ENCODE measurements around the gene KNSTRN. TPM values are rescaled to one million over a fixed set of nuclear protein-coding genes. Genes with fewer than 3 reads are reported as not detected.

KNSTRN gene
- polyA plus RNA-seq, 2 of the 4 experiments (the other 2 are of a cell fraction), result 48.0 to 50.3 TPM

GRCh38 chr15:40343512-40343911, 39.0 kb upstream of the KNSTRN start:
- 67% methylated on average over 10 of the region's 10 CpGs for WGBS (ENCODE audit: missing lambda C conversion rate)
- ChIA-PET POLR2A (no interaction called here), CTCF (interaction anchor here (0.7 to 10.2 kb wide), 21 partner anchors 9 to 129 kb away, joined by 3 to 135 read pairs (median 7); partner anchors contain the start of genes DISP2, INAFM2, KNSTRN and PLCB2)
- H3K4me2 ChIP-seq, result no peak overlapping the region
- ATAC-seq, result no peak
- no peaks in the 10 kb centered on the region for H3K9me3 ChIP-seq
- H3K27ac ChIP-seq, result peak overlapping the region in 1 of 2 experiments; percentile 71; a peak in 4 of 6 replicates
- peaks cover 56% of the 10 kb centered on the region for H3K4me1 ChIP-seq
- FAIRE-seq, result no peak
- no peak for TF ChIP-seq HEYL (CRISPR knock-in tag; IDR thresholded peaks at IDR 0.05)
- no peak for TF ChIP-seq TFCP2L1 (CRISPR knock-in tag; IDR thresholded peaks at IDR 0.05)
- peak; percentile 82 for TF ChIP-seq RFX5 (IDR thresholded peaks at IDR 0.05)
- no peak for DNase-seq (ENCODE audit: low read depth in 1 of 2, low spot score in 1 of 2)
- H3K4me3 ChIP-seq, result no peak overlapping the region

GRCh38 chr15:40344217-40344616, 38.3 kb upstream of the KNSTRN start:
- ChIA-PET CTCF (interaction anchor here (0.6 to 10.2 kb wide), 42 partner anchors 8 to 236 kb away, joined by 3 to 135 read pairs (median 6); partner anchors contain the start of genes BMF, DISP2, INAFM2 and KNSTRN), POLR2A (no interaction called here)
- no peak for ATAC-seq
- no peak for FAIRE-seq
- H3K27ac ChIP-seq, result peak overlapping the region in 1 of 2 experiments; percentile 71; a peak in 3 of 6 replicates
- H3K9me3 ChIP-seq, result no peaks in the 10 kb centered on the region
- H3K4me1 ChIP-seq, result peaks cover 49% of the 10 kb centered on the region
- WGBS (ENCODE audit: missing lambda C conversion rate), result 43% methylated on average over 5 of the region's 6 CpGs
- H3K4me2 ChIP-seq, result no peak overlapping the region
- DNase-seq (ENCODE audit: low read depth in 1 of 2, low spot score in 1 of 2), result no peak
- no peak overlapping the region for H3K4me3 ChIP-seq
- TF ChIP-seq RAD21 (conservative IDR thresholded peaks at IDR 0.05 in 1 of 2, IDR thresholded peaks at IDR 0.05 in 1 of 2) (no peak), POLR2A (IDR thresholded peaks at IDR 0.05; ENCODE audit: low read length) (no peak), MYC (IDR thresholded peaks at IDR 0.05; ENCODE audit: borderline replicate concordance, low read length) (no peak), NR3C1 (IDR thresholded peaks at IDR 0.05) (no peak), RCOR1 (IDR thresholded peaks at IDR 0.05; ENCODE audit: low read depth, low read length) (no peak), BHLHE40 (IDR thresholded peaks at IDR 0.05; ENCODE audit: low read depth, low read length) (no peak), JUN (IDR thresholded peaks at IDR 0.05) (no peak), FOSL2 (IDR thresholded peaks at IDR 0.05) (no peak), FOSL2 (CRISPR knock-in tag; IDR thresholded peaks at IDR 0.05) (no peak), NPAS2 (CRISPR knock-in tag; IDR thresholded peaks at IDR 0.05; ENCODE audit: borderline replicate concordance) (no peak), RARB (CRISPR knock-in tag; IDR thresholded peaks at IDR 0.05) (no peak), ZC3H11A (IDR thresholded peaks at IDR 0.05) (no peak), HEYL (CRISPR knock-in tag; IDR thresholded peaks at IDR 0.05) (no peak), RNF2 (IDR thresholded peaks at IDR 0.05; ENCODE audit: borderline replicate concordance, low read depth) (no peak), HDAC2 (IDR thresholded peaks at IDR 0.05) (no peak)
- TF ChIP-seq, protein P1, sequence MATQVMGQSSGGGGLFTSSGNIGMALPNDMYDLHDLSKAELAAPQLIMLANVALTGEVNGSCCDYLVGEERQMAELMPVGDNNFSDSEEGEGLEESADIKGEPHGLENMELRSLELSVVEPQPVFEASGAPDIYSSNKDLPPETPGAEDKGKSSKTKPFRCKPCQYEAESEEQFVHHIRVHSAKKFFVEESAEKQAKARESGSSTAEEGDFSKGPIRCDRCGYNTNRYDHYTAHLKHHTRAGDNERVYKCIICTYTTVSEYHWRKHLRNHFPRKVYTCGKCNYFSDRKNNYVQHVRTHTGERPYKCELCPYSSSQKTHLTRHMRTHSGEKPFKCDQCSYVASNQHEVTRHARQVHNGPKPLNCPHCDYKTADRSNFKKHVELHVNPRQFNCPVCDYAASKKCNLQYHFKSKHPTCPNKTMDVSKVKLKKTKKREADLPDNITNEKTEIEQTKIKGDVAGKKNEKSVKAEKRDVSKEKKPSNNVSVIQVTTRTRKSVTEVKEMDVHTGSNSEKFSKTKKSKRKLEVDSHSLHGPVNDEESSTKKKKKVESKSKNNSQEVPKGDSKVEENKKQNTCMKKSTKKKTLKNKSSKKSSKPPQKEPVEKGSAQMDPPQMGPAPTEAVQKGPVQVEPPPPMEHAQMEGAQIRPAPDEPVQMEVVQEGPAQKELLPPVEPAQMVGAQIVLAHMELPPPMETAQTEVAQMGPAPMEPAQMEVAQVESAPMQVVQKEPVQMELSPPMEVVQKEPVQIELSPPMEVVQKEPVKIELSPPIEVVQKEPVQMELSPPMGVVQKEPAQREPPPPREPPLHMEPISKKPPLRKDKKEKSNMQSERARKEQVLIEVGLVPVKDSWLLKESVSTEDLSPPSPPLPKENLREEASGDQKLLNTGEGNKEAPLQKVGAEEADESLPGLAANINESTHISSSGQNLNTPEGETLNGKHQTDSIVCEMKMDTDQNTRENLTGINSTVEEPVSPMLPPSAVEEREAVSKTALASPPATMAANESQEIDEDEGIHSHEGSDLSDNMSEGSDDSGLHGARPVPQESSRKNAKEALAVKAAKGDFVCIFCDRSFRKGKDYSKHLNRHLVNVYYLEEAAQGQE (IDR thresholded peaks at IDR 0.05), result no peak

GRCh38 chr15:40344631-40345120, 37.8 kb upstream of the KNSTRN start:
- no peaks in the 10 kb centered on the region for H3K9me3 ChIP-seq
- ChIA-PET POLR2A (no interaction called here), CTCF (interaction anchor here (0.6 to 10.2 kb wide), 43 partner anchors 8 to 237 kb away, joined by 3 to 135 read pairs (median 5); partner anchors contain the start of genes BMF, DISP2, INAFM2 and KNSTRN)
- peak overlapping the region; percentile 16 to 71; a peak in 3 of 6 replicates for H3K27ac ChIP-seq
- DNase-seq (ENCODE audit: low read depth in 1 of 2, low spot score in 1 of 2) (peak; percentile 55 to 61), FAIRE-seq (no peak), ATAC-seq (peak; percentile 48 to 63; a peak in 5 of 6 replicates)
- 0 out of 3 replicates have a peak overlapping the region, but pooled peaks have one; percentile 30 for H3K4me2 ChIP-seq
- H3K4me3 ChIP-seq, result no peak overlapping the region
- TF ChIP-seq SMC3 (IDR thresholded peaks at IDR 0.05) (peak; percentile 51; the same call in 2 of the 3 replicates), GATA3 (IDR thresholded peaks at IDR 0.05; ENCODE audit: borderline replicate concordance) (no peak), RAD21 (conservative IDR thresholded peaks at IDR 0.05 in 1 of 2, IDR thresholded peaks at IDR 0.05 in 1 of 2) (peak; percentile 51 to 64; a peak in 4 of 5 replicates), KDM1A (IDR thresholded peaks at IDR 0.05; ENCODE audit: low read depth) (no peak), ZFP36 (IDR thresholded peaks at IDR 0.05; ENCODE audit: borderline replicate concordance, partially characterized antibody) (no peak), HOXB5 (CRISPR knock-in tag; IDR thresholded peaks at IDR 0.05) (no peak), POLR2A (IDR thresholded peaks at IDR 0.05; ENCODE audit: low read length) (no peak), CTCF (IDR thresholded peaks at IDR 0.05) (peak; percentile 51), HOXA7 (CRISPR knock-in tag; IDR thresholded peaks at IDR 0.05) (no peak), HOXB13 (CRISPR knock-in tag; IDR thresholded peaks at IDR 0.05; ENCODE audit: low read depth) (no peak), ZNF302 (CRISPR knock-in tag; IDR thresholded peaks at IDR 0.05) (no peak)
- TF ChIP-seq, protein P2, sequence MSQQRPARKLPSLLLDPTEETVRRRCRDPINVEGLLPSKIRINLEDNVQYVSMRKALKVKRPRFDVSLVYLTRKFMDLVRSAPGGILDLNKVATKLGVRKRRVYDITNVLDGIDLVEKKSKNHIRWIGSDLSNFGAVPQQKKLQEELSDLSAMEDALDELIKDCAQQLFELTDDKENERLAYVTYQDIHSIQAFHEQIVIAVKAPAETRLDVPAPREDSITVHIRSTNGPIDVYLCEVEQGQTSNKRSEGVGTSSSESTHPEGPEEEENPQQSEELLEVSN (IDR thresholded peaks at IDR 0.05; ENCODE audit: borderline replicate concordance, low read depth), result no peak
- peaks cover 44% of the 10 kb centered on the region for H3K4me1 ChIP-seq
- 22% methylated on average over 7 of the region's 15 CpGs for WGBS (ENCODE audit: missing lambda C conversion rate)

All from A549 (cell line).